ENCODE measurements around the gene LGALS9.

- TF ChIP-seq GATA3 (IDR thresholded peaks at IDR 0.05; ENCODE audit: borderline replicate concordance) (no peak), RAD21 (conservative IDR thresholded peaks at IDR 0.05 in 1 of 2, IDR thresholded peaks at IDR 0.05 in 1 of 2) (no peak), REST (IDR thresholded peaks at IDR 0.05) (no peak), ZNF302 (CRISPR knock-in tag; IDR thresholded peaks at IDR 0.05) (no peak), BHLHE40 (IDR thresholded peaks at IDR 0.05; ENCODE audit: low read depth, low read length) (no peak), EP300 (IDR thresholded peaks at IDR 0.05) (no peak), RFX5 (IDR thresholded peaks at IDR 0.05) (no peak), CBX8 (IDR thresholded peaks at IDR 0.05) (no peak), CTCF (IDR thresholded peaks at IDR 0.05) (no peak), POLR2A (IDR thresholded peaks at IDR 0.05; ENCODE audit: low read length) (no peak), CBX2 (IDR thresholded peaks at IDR 0.05; ENCODE audit: borderline replicate concordance, low read depth) (no peak), USF2 (IDR thresholded peaks at IDR 0.05) (no peak), HEYL (CRISPR knock-in tag; IDR thresholded peaks at IDR 0.05) (no peak)
Observed at GRCh38 chr17:27613433-27613832, 17.6 kb upstream of the LGALS9 start.
